GM06990 (cell line): Measurements from ENCODE around the gene AKT1S1.
A peak's percentile ranks its signal among the peaks of the same experiment; 100 is the strongest.

Source experiments
- DNase-seq: peaks from one replicate; pipeline ENCODE4 v3.0.0-alpha.2; 2011; ENCODE audit not compliant: insufficient read length; ENCODE audit errors: extremely low read depth
- H3K27me3 ChIP-seq: replicated peaks from 2 replicates; pipeline ENCODE4 v1.6.0; 2011; ENCODE audit warnings: low read length; ENCODE audit not compliant: control insufficient read depth, insufficient read depth
- H3K36me3 ChIP-seq: 2 replicates; pipeline ENCODE4 v1.5.1; 2011; ENCODE audit warnings: low read length; ENCODE audit not compliant: control insufficient read depth, insufficient read depth
- H3K4me3 ChIP-seq: replicated peaks from 2 replicates; pipeline ENCODE4 v1.5.1; 2011; ENCODE audit warnings: low read depth, mild to moderate bottlenecking, control low read depth, low read length
- CTCF ChIP-seq: IDR thresholded peaks from 2 replicates; pipeline ENCODE4 v1.5.1; 2011; ENCODE audit warnings: low read length, control low read depth, mild to moderate bottlenecking, inconsistent platforms; ENCODE audit not compliant: insufficient read depth, poor library complexity, severe bottlenecking

Gene AKT1S1

GRCh38 chr19:49863254-49863934 is 13.8 kb downstream of the AKT1S1 start:
- no peak for TF ChIP-seq CTCF
- Histone ChIP-seq H3K36me3 (peaks cover 38% of the 10 kb centered on the region), H3K4me3 (no peak overlapping the region), H3K27me3 (no peaks in the 10 kb centered on the region)
- no peak for DNase-seq

- Histone ChIP-seq H3K4me3 (no peak overlapping the region), H3K36me3 (peaks cover 45% of the 10 kb centered on the region), H3K27me3 (no peaks in the 10 kb centered on the region)
- no peak for DNase-seq
- peak; percentile 22 for TF ChIP-seq CTCF
Measured at GRCh38 chr19:49862391-49863253, 14.5 kb downstream of the AKT1S1 start.

GRCh38 chr19:49861541-49862378 is 15.4 kb downstream of the AKT1S1 start:
- no peak overlapping the region for H3K4me3 ChIP-seq
- TF ChIP-seq CTCF, result no peak
- H3K36me3 ChIP-seq, result peaks cover 47% of the 10 kb centered on the region
- no peak for DNase-seq
- H3K27me3 ChIP-seq, result no peaks in the 10 kb centered on the region

GRCh38 chr19:49861107-49861506 is 16.0 kb downstream of the AKT1S1 start:
- no peak for DNase-seq
- Histone ChIP-seq H3K4me3 (no peak overlapping the region), H3K36me3 (peaks cover 49% of the 10 kb centered on the region), H3K27me3 (no peaks in the 10 kb centered on the region)
- TF ChIP-seq CTCF, result no peak

- no peaks in the 10 kb centered on the region for H3K27me3 ChIP-seq
- no peak overlapping the region for H3K4me3 ChIP-seq
- H3K36me3 ChIP-seq, result peaks cover 50% of the 10 kb centered on the region
- no peak for TF ChIP-seq CTCF
- no peak for DNase-seq
Measured at GRCh38 chr19:49860336-49861102, 16.6 kb downstream of the AKT1S1 start.
